Smooth muscle cell of the brain vasculature (primary cell): ENCODE measurements around the gene PTPRM.
"Not testable (repeated sequence)": the region's sequence is repeated elsewhere in the genome, so short reads cannot be mapped to it uniquely, and the experiment has no call there.

Experiments
- DNase-seq: peaks from one replicate; pipeline ENCODE4 v3.0.0-alpha.2; 2012; ENCODE audit warnings: low read depth, low spot score

PTPRM gene

DNA sequence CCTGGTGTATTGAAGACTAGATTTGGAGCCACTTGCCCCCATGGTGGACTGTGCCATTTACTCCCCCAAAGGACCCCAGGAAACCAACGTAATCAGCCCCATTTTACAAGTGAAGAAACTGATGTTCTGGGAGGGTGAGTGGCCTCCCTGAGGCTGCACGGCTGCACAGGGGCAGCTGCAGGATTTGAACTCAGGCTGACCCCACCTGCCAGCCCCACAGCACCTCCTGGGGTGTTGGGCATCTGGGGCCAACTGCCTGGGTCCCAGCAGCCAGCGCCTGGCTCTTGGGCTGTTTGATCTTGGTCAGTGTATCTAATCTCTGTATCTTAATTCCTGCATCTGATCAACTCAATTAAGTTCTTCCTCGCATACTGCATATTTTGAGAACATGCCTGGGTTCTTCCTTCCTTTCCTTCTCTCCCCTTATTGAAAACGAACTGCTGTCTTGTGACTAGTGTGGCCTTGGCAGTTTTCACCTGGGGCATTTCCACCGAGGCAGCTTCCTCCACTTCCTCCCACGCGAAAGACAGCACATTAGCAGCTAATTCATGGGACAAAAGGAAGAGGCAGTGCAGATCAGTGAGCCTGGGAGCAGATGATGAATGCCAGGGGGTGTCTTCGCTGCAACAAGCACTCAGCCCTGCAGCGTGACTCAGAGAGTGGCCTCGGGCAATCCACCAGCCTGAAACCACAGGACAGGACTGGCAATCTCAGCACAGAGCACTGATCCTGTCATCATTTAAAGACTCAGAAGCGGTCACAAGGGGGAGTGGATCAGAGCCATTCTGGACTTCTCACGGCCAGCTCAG is 858.0 kb downstream of the PTPRM start:
- no peak for DNase-seq

DNA sequence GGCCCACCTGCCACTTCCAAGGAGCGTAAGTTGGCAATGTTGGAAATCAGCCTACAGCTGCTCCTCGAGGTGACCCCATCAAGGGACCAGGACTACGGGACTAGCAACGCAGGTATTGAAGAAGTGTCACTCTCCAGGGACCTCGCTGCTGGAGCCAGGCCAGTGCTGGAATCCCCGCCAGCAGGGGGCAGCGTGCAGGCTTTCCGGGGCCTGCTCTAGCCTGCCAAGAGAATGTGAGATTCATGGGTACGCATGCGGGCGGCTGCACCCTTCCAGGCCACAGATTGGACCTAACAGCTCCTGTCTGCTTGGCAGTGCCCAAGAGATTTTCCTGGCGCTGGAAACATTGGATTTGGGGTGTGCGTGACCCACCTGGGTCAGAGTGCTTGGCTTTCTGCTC is 859.3 kb downstream of the PTPRM start:
- DNase-seq = no peak

DNA sequence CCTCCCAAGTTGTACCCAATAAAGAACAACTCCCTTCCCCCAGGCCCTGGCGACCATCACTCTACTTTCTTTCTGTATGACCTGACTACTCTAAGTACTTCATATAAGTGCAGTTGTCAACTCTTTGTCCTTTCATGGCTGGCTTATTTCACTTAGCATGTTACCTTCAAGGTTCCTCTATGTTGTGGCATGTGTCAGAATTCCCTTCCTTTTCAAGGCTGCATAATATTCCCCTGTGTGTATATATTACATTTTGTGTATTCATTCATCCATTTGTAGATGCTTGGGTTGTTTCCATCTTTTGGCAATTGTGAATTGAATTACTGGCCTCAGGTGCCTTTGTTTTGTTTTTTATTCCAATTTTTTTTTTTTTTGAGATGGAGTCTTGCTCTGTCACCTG is 860.2 kb downstream of the PTPRM start:
- no peak for DNase-seq

DNA sequence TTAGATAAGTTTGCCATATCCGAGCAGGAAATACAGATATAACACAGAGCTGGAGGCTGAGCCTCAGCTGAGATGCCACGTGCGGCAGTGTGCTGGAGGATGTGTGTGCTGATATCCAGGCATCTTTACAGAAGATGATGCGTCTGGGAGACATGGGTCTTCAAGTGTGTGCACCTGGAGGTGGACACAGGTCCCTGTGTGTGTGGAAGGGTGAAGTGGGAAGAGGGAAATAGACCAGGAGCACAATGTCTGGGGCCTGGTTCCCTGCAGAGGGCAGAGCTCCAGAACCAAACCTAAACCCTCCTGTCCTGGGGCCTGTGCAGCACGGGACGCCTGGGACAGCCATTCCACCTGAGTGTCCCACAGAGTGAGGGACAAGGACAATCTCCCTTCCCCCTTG is 861.8 kb downstream of the PTPRM start:
- no peak for DNase-seq

DNA sequence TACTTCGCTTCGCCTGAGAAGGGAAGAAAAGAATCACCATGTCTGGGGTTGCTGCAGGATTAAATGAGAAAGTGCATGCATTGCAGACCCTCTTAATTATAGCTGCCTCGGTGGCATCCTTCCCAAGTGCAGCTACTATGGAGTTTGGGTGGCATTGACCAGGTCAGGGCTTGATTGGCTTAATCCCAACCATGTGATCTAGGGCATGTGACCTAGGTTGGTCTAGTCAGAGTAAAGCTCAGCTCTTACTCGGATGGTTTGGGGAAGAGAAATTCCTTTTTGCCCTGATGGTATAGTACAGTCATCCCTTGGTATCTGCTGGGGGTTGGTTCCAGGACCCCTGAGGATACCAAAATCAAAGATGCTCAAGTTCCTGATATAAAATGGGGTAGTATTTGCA is 863.9 kb downstream of the PTPRM start:
- no peak for DNase-seq

DNA sequence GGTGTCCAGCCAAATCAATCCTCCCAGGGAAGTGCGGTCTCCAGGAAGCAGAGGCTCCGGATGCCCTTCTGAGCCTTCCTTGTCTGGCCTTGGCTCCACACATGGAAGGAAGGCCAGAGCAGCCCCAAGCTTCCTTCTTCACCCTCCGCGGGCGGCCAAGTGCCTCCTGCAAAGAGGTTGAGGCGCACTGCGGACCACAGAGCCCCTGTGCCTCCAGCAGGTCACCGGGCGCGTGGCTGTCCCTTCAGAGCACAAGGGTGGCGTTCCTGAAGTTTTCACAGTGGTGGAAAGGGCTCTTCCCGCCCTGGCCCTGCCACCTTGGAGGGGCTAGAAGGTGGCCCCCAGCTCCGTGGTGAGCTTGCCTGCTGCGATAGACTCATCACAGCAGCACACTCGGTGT is 866.2 kb downstream of the PTPRM start:
- no peak for DNase-seq

DNA sequence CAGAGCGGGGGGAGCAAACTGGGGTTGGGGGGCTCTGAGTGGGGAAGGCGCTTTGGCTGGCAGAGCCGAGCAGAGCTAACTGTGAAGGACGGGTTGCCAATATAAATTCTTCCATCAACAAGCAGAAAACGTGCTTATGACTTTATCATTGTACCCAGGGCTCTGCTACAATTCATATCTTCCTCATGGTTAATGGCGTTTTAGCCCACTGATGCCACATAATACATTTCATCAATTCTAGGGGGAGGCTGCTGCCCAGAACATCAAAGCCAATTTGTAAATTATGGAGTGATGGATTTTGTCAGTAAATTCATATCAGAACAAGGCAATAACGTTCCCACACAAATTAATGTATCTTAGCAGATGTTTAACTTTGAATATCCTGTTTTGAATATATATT is 866.7 kb downstream of the PTPRM start:
- no peak for DNase-seq

DNA sequence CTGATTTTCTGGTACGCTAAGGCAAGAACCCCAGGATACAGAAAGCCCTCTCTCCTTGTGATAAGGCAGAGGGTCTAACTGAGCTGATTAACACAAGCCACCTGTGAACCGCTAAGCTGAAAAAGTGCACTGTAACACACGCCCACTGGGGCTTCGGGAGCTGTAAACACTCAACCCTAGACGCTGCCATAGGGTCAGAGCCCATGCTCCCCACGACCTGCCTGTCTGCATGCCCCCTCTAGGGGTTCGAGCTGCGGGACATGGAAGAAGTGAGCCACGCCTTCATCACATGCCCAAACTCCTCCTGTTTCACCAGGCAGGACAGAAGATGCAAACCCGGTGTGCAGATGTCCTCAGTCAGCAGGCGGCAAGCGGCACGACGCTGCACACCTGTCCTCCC is 868.3 kb downstream of the PTPRM start:
- DNase-seq = no peak

DNA sequence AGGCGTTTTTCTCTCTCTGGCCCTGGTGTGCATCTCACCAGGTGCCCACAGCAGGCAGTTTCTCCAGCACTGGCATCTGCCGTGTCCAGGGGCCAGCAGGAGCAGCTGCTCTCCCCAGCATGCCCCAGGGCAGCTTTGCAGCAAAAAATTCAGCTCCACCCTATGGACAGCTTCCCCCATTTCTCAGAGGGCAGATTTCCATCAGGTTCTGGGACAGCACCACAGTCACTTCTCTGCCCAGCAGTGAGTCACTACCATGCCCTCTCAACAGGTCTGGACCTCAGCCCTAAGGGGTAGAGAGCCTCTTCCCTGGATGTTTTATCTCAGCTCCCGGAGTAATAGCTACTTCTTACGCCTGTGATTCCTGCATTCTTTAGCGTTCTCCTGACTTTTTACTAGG is 871.9 kb downstream of the PTPRM start:
- DNase-seq = no peak

DNA sequence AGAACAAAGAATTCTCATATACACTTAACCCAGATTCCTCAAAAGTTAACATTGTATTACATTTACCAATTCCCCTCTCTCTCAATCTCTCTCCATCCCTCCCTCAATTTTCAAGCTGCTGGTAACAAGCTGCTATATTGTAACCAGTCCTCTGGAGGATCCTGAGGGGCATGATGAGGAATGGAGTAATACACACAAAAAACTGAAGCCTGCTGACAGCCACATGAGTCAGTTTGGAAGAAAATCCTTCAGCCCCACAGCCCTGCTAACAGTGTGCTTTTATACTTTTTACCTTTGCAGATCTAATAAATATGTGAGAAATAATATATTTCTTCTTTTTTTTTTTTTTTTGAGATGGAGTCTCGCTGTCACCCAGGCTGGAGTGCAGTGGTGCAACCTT is 876.4 kb downstream of the PTPRM start:
- DNase-seq = no peak

DNA sequence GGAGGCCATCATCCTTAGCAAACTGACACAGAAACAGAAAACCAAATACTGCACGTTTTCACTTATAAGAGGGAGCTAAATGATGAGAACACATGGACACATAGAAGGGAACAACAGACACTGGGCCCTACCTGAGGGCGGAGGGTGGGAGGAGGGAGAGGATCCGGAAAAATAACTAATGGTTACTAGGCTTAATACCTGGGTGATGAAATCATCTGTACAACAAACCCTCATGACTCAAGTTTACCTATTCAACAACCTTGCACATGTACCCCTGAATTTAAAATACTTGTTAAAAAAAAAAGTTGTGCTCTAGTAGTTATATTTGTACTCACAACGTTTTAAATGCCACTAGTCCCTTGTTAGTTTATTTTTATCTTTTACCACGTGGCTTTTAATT is 879.8 kb downstream of the PTPRM start:
- DNase-seq = not testable (repeated sequence)

DNA sequence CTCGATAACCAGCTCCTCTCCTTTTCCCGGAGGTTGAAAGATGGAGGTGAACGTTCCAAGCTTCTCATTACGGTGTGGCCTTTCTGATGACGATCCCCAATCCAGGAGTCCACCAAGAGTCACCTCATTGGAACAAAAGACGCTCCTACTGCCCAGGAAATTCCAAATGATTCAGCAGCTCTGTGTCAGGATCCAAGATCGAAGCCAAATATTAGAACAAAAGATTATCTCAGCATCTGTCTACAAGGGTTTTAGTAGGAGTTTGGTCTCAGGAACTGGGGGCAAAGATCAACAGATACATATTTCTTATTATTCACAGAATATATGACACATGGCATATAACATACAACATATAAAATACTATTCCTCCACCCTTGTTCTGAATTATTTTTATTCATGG is 881.0 kb downstream of the PTPRM start:
- no peak for DNase-seq

DNA sequence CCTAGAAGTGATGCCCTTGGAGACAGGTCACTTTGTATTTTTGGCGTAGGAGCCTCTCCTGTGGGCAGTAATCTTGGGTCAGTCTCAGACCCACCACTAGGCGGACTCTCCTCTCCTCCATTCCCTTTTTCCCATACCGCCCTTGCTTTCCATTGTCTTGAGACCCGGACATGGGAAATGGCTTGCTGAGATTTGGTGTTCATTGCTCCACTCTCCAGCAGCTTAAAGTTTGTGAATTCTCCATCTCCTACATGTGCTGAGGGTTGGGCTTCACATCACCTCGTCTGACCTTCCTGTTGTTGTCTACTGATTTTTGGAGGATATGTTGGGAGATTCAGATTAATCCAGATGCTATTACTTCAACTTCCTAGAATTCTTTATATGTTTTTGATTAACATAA is 882.9 kb downstream of the PTPRM start:
- no peak for DNase-seq

DNA sequence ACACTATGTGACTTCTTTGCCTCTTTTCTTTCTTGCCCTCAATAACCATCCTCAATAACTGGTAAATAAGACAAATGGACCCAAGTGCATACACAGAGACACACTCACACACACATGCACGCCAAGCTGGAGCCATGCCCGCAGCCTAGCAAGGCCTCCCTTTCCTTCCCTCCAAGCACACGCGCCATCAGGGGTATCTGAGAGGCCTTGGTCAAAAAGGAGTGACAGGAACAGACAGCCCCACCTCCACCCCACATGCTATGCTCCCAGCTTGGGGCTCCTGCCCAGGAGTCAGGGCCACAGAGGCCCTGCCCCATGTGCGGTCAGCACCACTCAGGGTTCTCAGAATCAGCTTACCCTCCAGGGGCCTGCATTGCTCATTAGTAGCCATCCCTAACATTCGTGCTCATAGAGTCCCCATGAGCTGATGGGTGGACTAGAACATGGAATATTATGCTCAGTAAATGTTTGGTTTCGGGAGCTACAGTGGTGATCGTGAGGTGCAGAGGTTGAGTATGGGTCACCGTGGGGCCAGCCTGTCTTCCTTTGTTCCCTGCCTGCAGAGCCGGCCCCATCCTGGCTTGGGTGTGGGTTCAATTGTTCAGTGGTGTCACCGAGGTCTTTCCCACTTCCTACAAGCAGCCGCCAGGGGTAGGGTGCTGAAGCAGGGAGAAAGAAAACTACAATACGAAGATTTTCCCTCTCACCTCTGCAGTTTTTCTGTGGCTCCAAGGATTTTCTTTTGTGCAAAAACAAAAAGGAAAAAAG is 884.0 kb downstream of the PTPRM start:
- no peak for DNase-seq

DNA sequence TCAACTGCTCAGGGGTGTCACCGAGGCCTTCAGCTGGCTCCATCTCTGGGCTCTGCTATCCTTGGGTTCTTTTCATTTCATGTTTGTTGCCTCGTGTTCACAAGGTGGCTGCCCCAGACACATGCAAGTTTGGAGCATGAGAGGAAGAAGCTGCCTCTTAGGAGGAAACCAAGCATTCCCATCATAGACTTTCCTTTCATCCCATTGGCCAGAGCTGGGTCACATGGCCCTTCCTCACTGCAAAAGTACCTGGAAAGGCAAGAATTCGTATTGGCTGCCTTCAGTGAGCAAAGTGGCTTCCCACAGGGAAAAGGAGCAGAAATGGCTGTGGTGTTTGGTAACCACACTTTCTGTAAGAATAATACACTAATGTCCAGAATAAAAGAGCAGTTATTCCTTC is 886.4 kb downstream of the PTPRM start:
- DNase-seq = no peak

DNA sequence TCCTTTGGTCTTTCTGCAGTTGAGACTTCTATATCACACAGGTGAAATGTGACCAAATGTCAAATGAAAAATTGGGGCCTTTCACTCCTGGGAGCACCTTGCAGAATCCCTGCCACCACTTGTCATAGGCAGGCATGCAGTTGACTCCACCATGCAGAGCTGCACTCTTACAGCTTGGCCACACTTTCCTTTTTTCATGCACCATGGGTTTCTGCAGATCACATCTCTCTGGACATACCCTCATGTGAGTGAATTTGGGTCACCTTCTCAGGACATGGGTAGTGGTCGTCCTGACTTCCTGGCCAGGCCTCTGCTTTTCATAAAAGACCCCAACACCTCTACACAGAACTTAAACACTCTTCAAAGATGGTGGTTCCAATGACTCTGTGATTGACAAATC is 887.0 kb downstream of the PTPRM start:
- DNase-seq = no peak

DNA sequence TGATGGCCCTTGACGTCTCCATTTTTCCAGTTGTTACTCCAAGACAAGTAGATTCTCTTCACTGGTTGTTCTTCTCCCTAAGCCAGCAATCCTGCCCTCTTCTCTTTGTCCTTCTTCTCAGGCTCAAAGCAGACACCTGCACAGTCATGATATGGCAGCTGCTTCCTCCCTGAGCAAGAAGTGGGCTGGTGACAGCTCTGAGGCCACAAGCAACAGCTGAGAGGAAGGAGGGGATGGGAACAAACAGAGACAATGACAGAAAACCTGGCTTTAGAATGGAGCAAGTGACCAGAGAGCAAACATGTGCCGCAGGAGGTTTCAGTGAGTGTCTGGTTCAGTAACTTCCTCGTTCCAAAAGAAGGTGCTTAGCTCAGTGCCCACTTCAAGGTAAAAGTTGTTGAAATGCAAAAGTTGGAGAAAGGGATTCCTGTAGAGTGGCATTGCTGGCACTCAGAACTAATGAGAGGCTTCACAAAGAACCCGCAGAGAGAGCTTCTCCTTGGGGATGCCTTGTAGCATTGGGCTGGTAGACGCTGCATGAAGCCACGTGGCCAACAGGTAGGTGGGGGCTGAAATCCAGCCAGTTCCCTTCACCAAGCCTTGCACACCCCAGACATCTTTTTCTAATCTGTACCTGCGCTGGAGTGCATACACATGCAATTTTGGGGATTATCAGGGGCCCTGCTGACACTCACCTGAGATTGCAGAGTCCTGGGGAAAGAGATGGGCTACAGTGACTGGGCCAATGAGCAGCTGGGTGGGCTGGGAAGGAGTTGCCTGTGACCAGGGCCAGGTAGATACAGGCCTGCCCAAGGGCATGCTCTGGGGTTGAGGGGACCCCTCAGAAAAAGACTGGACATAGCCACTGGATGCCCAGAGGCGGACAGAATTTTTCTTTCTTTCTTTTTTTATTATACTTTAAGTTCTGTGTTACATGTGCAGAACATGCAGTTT is 888.8 kb downstream of the PTPRM start:
- DNase-seq = no peak
